ENCODE data around the gene NOTCH2. TPM values are rescaled to one million over a fixed set of nuclear protein-coding genes. Genes with fewer than 3 reads are reported as not detected.

Gene NOTCH2
- total RNA-seq, 1 experiment from 2014 or later: 53.7 TPM

GRCh38 chr1:119878171-119878570 is 191.3 kb downstream of the NOTCH2 start:
- H4K8ac ChIP-seq (replicated peaks; ENCODE audit: insufficient read length, low read depth, low read length): no peak overlapping the region
- no peak overlapping the region for H3K9ac ChIP-seq (ENCODE audit: extremely low read depth, insufficient read length, low read length)
- H3K23ac ChIP-seq (ENCODE audit: insufficient read length, low read depth, low read length): no peak overlapping the region
- Mint-ChIP-seq H3K27ac (no peak overlapping the region), H3K4me3 (no peak overlapping the region), H3K9me3 (no peaks in the 10 kb centered on the region), H3K4me1 (no peaks in the 10 kb centered on the region), H3K36me3 (ENCODE audit: insufficient read depth in 1 of 3, low read depth in 3 of 3) (no peaks in the 10 kb centered on the region), H3K27me3 (ENCODE audit: low read depth) (no peaks in the 10 kb centered on the region; the same call in none of the 2 replicates)
- no peak overlapping the region for H2BK120ac ChIP-seq (ENCODE audit: low read depth, low read length, poor library complexity, severe bottlenecking)
- no peak overlapping the region for H3K27ac ChIP-seq (ENCODE audit: insufficient read length, low read depth, low read length)
- H2AFZ ChIP-seq (ENCODE audit: low read length): no peak overlapping the region
- no peak for DNase-seq
- H4K5ac ChIP-seq (ENCODE audit: insufficient read length, low read depth, low read length): no peak overlapping the region
- H4K20me1 ChIP-seq (ENCODE audit: control insufficient read depth, insufficient read depth, insufficient read length): no peaks in the 10 kb centered on the region
- H2BK5ac ChIP-seq (ENCODE audit: insufficient read length, low read length): no peak overlapping the region
- no peak overlapping the region for H3T11ph ChIP-seq (ENCODE audit: low read length)
- no peak overlapping the region for H3K4ac ChIP-seq (ENCODE audit: low read depth, low read length)
- no peaks in the 10 kb centered on the region for H3K23me2 ChIP-seq (ENCODE audit: insufficient read length, low read depth, low read length, poor library complexity, severe bottlenecking)
- H3K9me3 ChIP-seq (ENCODE audit: control insufficient read depth, low read depth, low read length): no peaks in the 10 kb centered on the region
- no peak overlapping the region for H2BK20ac ChIP-seq (ENCODE audit: low read depth, low read length, poor library complexity, severe bottlenecking)
- no peak overlapping the region for H2BK12ac ChIP-seq (ENCODE audit: insufficient read length, low read depth, low read length)
- no peak for TF ChIP-seq CTCF (conservative IDR thresholded peaks at IDR 0.05)
- H2AK5ac ChIP-seq (ENCODE audit: insufficient read length, low read length): no peak overlapping the region
- H2BK15ac ChIP-seq (ENCODE audit: low read depth, low read length): no peak overlapping the region
- no peaks in the 10 kb centered on the region for H3K4me1 ChIP-seq (ENCODE audit: insufficient read depth, low read length)
- no peak overlapping the region for H3K4me2 ChIP-seq (ENCODE audit: insufficient read depth, insufficient read length, low read length)
- H3K79me2 ChIP-seq (ENCODE audit: insufficient read depth, low read length): no peaks in the 10 kb centered on the region
- H3K27me3 ChIP-seq (ENCODE audit: insufficient read depth, low read length): no peaks in the 10 kb centered on the region
- no peak overlapping the region for H4K91ac ChIP-seq (ENCODE audit: insufficient read length, low read depth, low read length)
- no peaks in the 10 kb centered on the region for H3K79me1 ChIP-seq (ENCODE audit: insufficient read depth, low read depth, low read length, poor library complexity, severe bottlenecking)
- H3K18ac ChIP-seq (ENCODE audit: insufficient read length, low read depth, low read length): no peak overlapping the region
- H3K14ac ChIP-seq (ENCODE audit: insufficient read depth, low read length): no peak overlapping the region
- H3K56ac ChIP-seq (ENCODE audit: insufficient read length, low read depth, low read length): no peak overlapping the region
